H1 (cell line): ENCODE measurements around the gene SLC11A1. TPM values are rescaled to one million over a fixed set of nuclear protein-coding genes. Genes with fewer than 3 reads are reported as not detected.

Source experiments
- CTCF ChIA-PET: fragments of 300-600 bp; sonication (Branson Sonifier 250); formaldehyde crosslinking; loops from one replicate; lab custom pipeline; 2021; ENCODE audit not compliant: partially characterized antibody; lab: Charles Lee
- POLR2A ChIA-PET: fragments of 300-600 bp; sonication (Branson Sonifier 250); formaldehyde crosslinking; loops from one replicate; lab custom pipeline; 2021; ENCODE audit warnings: inconsistent platforms; ENCODE audit not compliant: partially characterized antibody; lab: Charles Lee
- DNase-seq, 2 experiments: peaks; one replicate each; pipeline versions ENCODE4 v3.0.0 to v3.0.0-alpha.2; 2010 to 2022; ENCODE audit warnings: low spot score in 2 of 2, low read depth in 1 of 2, mixed read lengths in 1 of 2
- FAIRE-seq: peaks from 2 replicates; lab custom pipeline; 2011; peaks lifted over from hg19 to GRCh38; lab: Jason Lieb, UNC
- H2AFZ ChIP-seq: 2 replicates; pipeline ENCODE4 v1.8.1; 2012; ENCODE audit warnings: low read length, inconsistent platforms
- H2AK5ac ChIP-seq: 2 replicates; pipeline ENCODE4 v1.6.1; 2013; ENCODE audit warnings: low read depth, low read length
- H2BK120ac ChIP-seq: replicated peaks from 2 replicates; pipeline ENCODE3; 2013; ENCODE audit warnings: low read depth, low read length, inconsistent platforms
- H2BK12ac ChIP-seq: 2 replicates; pipeline ENCODE4 v1.6.1; 2013; ENCODE audit warnings: low read depth, low read length
- H2BK15ac ChIP-seq: 2 replicates; pipeline ENCODE4 v1.6.1; 2013; ENCODE audit warnings: low read length
- H2BK20ac ChIP-seq: 2 replicates; pipeline ENCODE4 v1.6.1; 2013; ENCODE audit warnings: low read length
- H2BK5ac ChIP-seq: 2 replicates; pipeline ENCODE4 v1.6.1; 2013; ENCODE audit warnings: low read depth, low read length
- H3K14ac ChIP-seq: 2 replicates; pipeline ENCODE4 v1.6.1; 2013; ENCODE audit warnings: inconsistent platforms; ENCODE audit not compliant: insufficient read length
- H3K18ac ChIP-seq: 2 replicates; pipeline ENCODE4 v1.6.1; 2013; ENCODE audit warnings: low read length; ENCODE audit errors: extremely low read depth
- H3K23ac ChIP-seq: 2 replicates; pipeline ENCODE4 v1.6.1; 2013; ENCODE audit warnings: inconsistent platforms; ENCODE audit not compliant: insufficient read length
- H3K23me2 ChIP-seq: 2 replicates; pipeline ENCODE4 v1.6.1; 2013; ENCODE audit warnings: low read depth, low read length
- H3K27ac ChIP-seq: 2 replicates; pipeline ENCODE4 v1.6.1; 2011; ENCODE audit warnings: low read depth, low read length, inconsistent platforms
- H3K27me3 ChIP-seq, 4 experiments: replicated peaks in 1 of 4; 1 replicate in 1 of 4; 2 replicates in 3 of 4; pipeline versions ENCODE4 v1.6.1 to v1.8.1; 2011 to 2013; ENCODE audit warnings: low read length in 3 of 4, mild to moderate bottlenecking in 3 of 4, inconsistent platforms in 2 of 4, mixed read lengths in 2 of 4, moderate library complexity in 1 of 4; ENCODE audit not compliant: control insufficient read depth in 3 of 4, insufficient read depth in 3 of 4; ENCODE audit errors: extremely low read depth in 1 of 4
- H3K36me3 ChIP-seq, 4 experiments: 2 replicates each; pipeline versions ENCODE4 v1.6.1 to v1.8.1; 2011 to 2013; ENCODE audit warnings: mild to moderate bottlenecking in 4 of 4, low read length in 3 of 4, moderate library complexity in 2 of 4, control low read depth in 1 of 4, inconsistent platforms in 1 of 4; ENCODE audit not compliant: insufficient read depth in 4 of 4, control insufficient read depth in 2 of 4
- H3K4ac ChIP-seq: replicated peaks from 2 replicates; pipeline ENCODE3; 2013; ENCODE audit warnings: low read length, low read depth, mixed read lengths, inconsistent platforms; ENCODE audit not compliant: insufficient read length
- H3K4me1 ChIP-seq, 4 experiments: replicated peaks in 1 of 4; 1 replicate in 1 of 4; 2 replicates in 3 of 4; pipeline versions ENCODE4 v1.6.1 to v1.8.1; 2011 to 2013; ENCODE audit warnings: low read length in 3 of 4, inconsistent platforms in 2 of 4, mixed read lengths in 1 of 4; ENCODE audit not compliant: insufficient read depth in 4 of 4, control insufficient read depth in 3 of 4
- H3K4me2 ChIP-seq, 2 experiments: 2 replicates each; pipeline versions ENCODE4 v1.6.1 to v1.8.1; 2011 to 2013; ENCODE audit warnings: low read depth in 2 of 2, low read length in 2 of 2, control low read depth in 1 of 2, inconsistent platforms in 1 of 2, mild to moderate bottlenecking in 1 of 2; ENCODE audit not compliant: insufficient read depth in 1 of 2
- H3K4me3 ChIP-seq, 4 experiments: fragments of 200-600, 300-600 bp in 1 of 4; sonication (generic), shearing (Covaris generic), sonication (Bioruptor Twin) in 1 of 4; 2 replicates each; pipeline versions ENCODE4 v1.5.1 to v1.8.1; 2011 to 2016; ENCODE audit warnings: low read length in 4 of 4, low read depth in 3 of 4, control low read depth in 2 of 4, inconsistent platforms in 2 of 4, mild to moderate bottlenecking in 2 of 4, mixed read lengths in 1 of 4, moderate library complexity in 1 of 4; ENCODE audit not compliant: insufficient read depth in 2 of 4; ENCODE audit errors: extremely low read depth in 1 of 4
- H3K56ac ChIP-seq: replicated peaks from 2 replicates; pipeline ENCODE3; 2013; ENCODE audit warnings: low read depth, mild to moderate bottlenecking, mixed read lengths, low read length, inconsistent platforms; ENCODE audit not compliant: insufficient read length
- H3K79me1 ChIP-seq: 2 replicates; pipeline ENCODE4 v1.6.1; 2013; ENCODE audit warnings: low read depth, low read length, control low read depth
- H3K79me2 ChIP-seq, 2 experiments: 2 replicates each; pipeline versions ENCODE4 v1.6.1 to v1.8.1; 2012 to 2013; ENCODE audit warnings: low read length in 2 of 2, mild to moderate bottlenecking in 2 of 2, inconsistent platforms in 1 of 2; ENCODE audit not compliant: insufficient read depth in 2 of 2, control insufficient read depth in 1 of 2
- H3K9ac ChIP-seq, 4 experiments: replicated peaks in 1 of 4; 1 replicate in 1 of 4; 2 replicates in 3 of 4; pipeline versions ENCODE4 v1.6.1 to v1.8.1; 2011 to 2013; ENCODE audit warnings: low read depth in 3 of 4, low read length in 3 of 4, control low read depth in 2 of 4, mild to moderate bottlenecking in 2 of 4, moderate library complexity in 2 of 4, inconsistent platforms in 1 of 4; ENCODE audit errors: extremely low read depth in 1 of 4
- H3K9me3 ChIP-seq, 2 experiments: 2 replicates each; pipeline versions ENCODE4 v1.6.1 to v1.8.1; 2012 to 2013; ENCODE audit warnings: mild to moderate bottlenecking in 2 of 2, moderate library complexity in 2 of 2, control low read depth in 1 of 2, inconsistent platforms in 1 of 2, low read depth in 1 of 2, low read length in 1 of 2, mixed read lengths in 1 of 2; ENCODE audit not compliant: insufficient read depth in 2 of 2
- H4K20me1 ChIP-seq, 2 experiments: replicated peaks in 1 of 2; 2 replicates each; pipeline versions ENCODE3 to v1.8.1; 2011 to 2013; ENCODE audit warnings: inconsistent platforms in 2 of 2, low read length in 2 of 2, mild to moderate bottlenecking in 1 of 2; ENCODE audit not compliant: insufficient read depth in 2 of 2, control insufficient read depth in 1 of 2
- H4K5ac ChIP-seq: 2 replicates; pipeline ENCODE4 v1.6.1; 2013; ENCODE audit warnings: low read length, low read depth, mixed read lengths, inconsistent platforms; ENCODE audit not compliant: insufficient read length
- H4K8ac ChIP-seq: 2 replicates; pipeline ENCODE4 v1.8.0; 2013; ENCODE audit warnings: mild to moderate bottlenecking, moderate library complexity, low read length, inconsistent platforms; ENCODE audit not compliant: insufficient read depth; ENCODE audit errors: extremely low read depth
- H4K91ac ChIP-seq: replicated peaks from 2 replicates; pipeline ENCODE3; 2013; ENCODE audit warnings: low read length, mixed read lengths, inconsistent platforms; ENCODE audit not compliant: insufficient read length
- WGBS, 2 experiments: shearing (Covaris generic) in 1 of 2; methylation state at CpG; one replicate each; pipeline versions ENCODE4 v1.1.6 to v1.1.7; 2013 to 2015; ENCODE audit warnings: low lambda C conversion rate in 2 of 2, mixed read lengths in 2 of 2, inconsistent platforms in 1 of 2, low coverage in 1 of 2, missing lambda C conversion rate in 1 of 2; ENCODE audit not compliant: insufficient replicate concordance in 2 of 2, insufficient coverage in 1 of 2, insufficient read length in 1 of 2; ENCODE audit errors: extremely low coverage in 1 of 2, missing lambda C conversion rate in 1 of 2; 5-methylcytosine and 5-hydroxymethylcytosine counted together
- polyA plus RNA-seq, 7 experiments: library from polyadenylated mRNA; depleted of rRNA in 3 of 7; stranded (reverse) in 5 of 7; unstranded in 2 of 7; fragments of >200 nt in 5 of 7; fragments of 200-250 nt in 2 of 7; gene quantifications; 1 replicate in 5 of 7; 2 replicates in 1 of 7; 4 replicates in 1 of 7; pipeline versions ENCODE4 v1.2.1 to v1.2.3, GENCODE V29; 2011 to 2013; ENCODE audit warnings: missing spikeins in 2 of 7, mixed read lengths in 2 of 7
- total RNA-seq: library from RNA; stranded (reverse); fragmentation: NEBNext Ultra II Directional; extraction: Animal tissue kit (Norgen Biotek cat#: 25700); gene quantifications from 2 replicates; pipeline ENCODE4 v1.2.1, GENCODE V29; 2021
- TF ChIP-seq, protein P1 (sequence below): IDR thresholded peaks from 2 replicates; pipeline ENCODE4 v1.6.1; 2011; ENCODE audit warnings: low read length, improper control_type of control experiment
- TF ChIP-seq, protein P2 (sequence below), 3 experiments: IDR thresholded peaks; 1 replicate in 2 of 3; 2 replicates in 1 of 3; pipeline versions ENCODE4 v1.5.1 to v1.6.1; 2011; ENCODE audit warnings: low read length in 3 of 3, mild to moderate bottlenecking in 3 of 3, inconsistent platforms in 2 of 3, low read depth in 1 of 3, moderate library complexity in 1 of 3; ENCODE audit not compliant: insufficient read depth in 1 of 3; ENCODE audit errors: control extremely low read depth in 1 of 3

The SLC11A1 gene
- total and polyA plus RNA-seq, 2 of the 8 experiments (the other 6 are each of a cell fraction or from before 2014, with no cell fraction given) = 0.20 to 0.43 TPM

DNA sequence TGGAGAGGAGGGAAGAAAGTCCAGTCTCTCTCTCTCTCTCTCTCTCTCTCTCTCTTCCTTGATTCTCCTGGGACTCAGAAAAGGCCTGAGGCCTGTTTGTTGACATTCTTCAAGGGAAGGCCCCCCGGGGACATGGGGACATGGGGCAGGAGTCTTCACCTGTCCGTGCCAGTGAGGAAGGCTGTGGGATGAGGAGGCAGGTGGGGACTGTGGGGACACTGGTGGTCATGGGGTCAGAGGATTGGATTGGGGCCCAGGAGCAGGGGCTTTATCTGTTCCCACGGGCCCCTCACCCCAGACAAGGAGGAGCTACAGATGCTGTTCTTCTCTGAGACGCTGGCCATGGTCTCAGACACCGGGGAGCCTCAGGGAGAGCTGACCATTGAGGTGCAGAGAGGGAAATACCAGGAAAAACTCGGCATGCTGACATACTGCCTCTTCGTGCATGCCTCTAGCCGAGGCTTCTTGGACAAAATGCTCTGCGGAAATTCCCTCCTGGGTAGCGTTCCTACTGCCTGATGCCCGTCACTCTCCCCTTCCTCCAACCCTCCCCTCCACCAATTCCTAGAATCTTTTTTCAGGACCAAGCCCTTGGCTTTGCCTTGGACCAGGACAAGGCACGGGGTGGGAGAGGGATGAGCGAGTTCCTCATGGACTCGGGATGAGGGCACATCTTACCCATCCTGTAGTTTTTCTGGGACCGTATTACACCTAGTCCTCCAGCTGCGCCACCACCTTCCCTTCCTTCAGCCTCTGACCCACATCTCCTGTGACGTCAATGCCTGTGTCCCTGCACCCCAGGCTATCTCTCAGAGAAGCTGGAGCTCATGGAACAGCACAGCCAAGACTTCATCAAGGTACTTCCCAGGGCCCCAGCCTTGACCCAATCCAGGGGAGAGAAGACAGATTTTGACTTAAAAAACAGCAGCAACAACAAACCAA lies 24.6 kb upstream of the SLC11A1 start:
- Histone ChIP-seq H3K4me1 (peaks cover 0 to 13% (median 6%) of the 10 kb centered on the region in 4 experiments; a peak in 6 of 7 replicates), H3K23me2 (no peaks in the 10 kb centered on the region), H3K4me2 (0 out of 4 replicates have a peak overlapping the region, but pooled peaks have one; percentile 1 to 36), H4K5ac (no peak overlapping the region), H4K8ac (no peak overlapping the region), H3K27ac (no peak overlapping the region), H3K9me3 (no peaks in the 10 kb centered on the region), H3K4ac (no peak overlapping the region), H2BK20ac (no peak overlapping the region), H3K27me3 (no peaks in the 10 kb centered on the region; a peak in 1 of 7 replicates), H4K20me1 (no peaks in the 10 kb centered on the region), H4K91ac (no peak overlapping the region), H2AK5ac (no peak overlapping the region), H3K56ac (no peak overlapping the region), H2BK15ac (no peak overlapping the region), H3K36me3 (no peaks in the 10 kb centered on the region), H3K4me3 (peak overlapping the region in 1 of 4 experiments; percentile 32; a peak in 1 of 8 replicates), H2BK12ac (no peak overlapping the region), H3K18ac (no peak overlapping the region), H3K79me2 (no peaks in the 10 kb centered on the region), H3K79me1 (no peaks in the 10 kb centered on the region), H3K9ac (no peak overlapping the region), H3K23ac (no peak overlapping the region), H3K14ac (no peak overlapping the region), H2BK5ac (0 out of 2 replicates have a peak overlapping the region, but pooled peaks have one; percentile 68), H2AFZ (peak overlapping the region; percentile 74; the same call in 1 of the 2 replicates), H2BK120ac (no peak overlapping the region)
- DNase-seq = no peak
- ChIA-PET CTCF (interaction anchor here (0.7 to 11.9 kb wide), 28 partner anchors 7 to 172 kb away, joined by 3 to 192 read pairs (median 12); partner anchors contain the start of genes AAMP and PNKD), POLR2A (interaction anchor here (0.6 to 3.3 kb wide), 9 partner anchors 10 to 363 kb away, joined by 3 to 15 read pairs (median 3); no protein-coding TSS in a partner anchor)
- no peak for FAIRE-seq
- WGBS, 2 experiments = 78% methylated on average over 17 of the region's 17 CpGs; no CpG with 5 or more reads in 1 of the 2 experiments
- TF ChIP-seq, protein P1, sequence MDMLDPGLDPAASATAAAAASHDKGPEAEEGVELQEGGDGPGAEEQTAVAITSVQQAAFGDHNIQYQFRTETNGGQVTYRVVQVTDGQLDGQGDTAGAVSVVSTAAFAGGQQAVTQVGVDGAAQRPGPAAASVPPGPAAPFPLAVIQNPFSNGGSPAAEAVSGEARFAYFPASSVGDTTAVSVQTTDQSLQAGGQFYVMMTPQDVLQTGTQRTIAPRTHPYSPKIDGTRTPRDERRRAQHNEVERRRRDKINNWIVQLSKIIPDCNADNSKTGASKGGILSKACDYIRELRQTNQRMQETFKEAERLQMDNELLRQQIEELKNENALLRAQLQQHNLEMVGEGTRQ = no peak
- TF ChIP-seq, protein P2, sequence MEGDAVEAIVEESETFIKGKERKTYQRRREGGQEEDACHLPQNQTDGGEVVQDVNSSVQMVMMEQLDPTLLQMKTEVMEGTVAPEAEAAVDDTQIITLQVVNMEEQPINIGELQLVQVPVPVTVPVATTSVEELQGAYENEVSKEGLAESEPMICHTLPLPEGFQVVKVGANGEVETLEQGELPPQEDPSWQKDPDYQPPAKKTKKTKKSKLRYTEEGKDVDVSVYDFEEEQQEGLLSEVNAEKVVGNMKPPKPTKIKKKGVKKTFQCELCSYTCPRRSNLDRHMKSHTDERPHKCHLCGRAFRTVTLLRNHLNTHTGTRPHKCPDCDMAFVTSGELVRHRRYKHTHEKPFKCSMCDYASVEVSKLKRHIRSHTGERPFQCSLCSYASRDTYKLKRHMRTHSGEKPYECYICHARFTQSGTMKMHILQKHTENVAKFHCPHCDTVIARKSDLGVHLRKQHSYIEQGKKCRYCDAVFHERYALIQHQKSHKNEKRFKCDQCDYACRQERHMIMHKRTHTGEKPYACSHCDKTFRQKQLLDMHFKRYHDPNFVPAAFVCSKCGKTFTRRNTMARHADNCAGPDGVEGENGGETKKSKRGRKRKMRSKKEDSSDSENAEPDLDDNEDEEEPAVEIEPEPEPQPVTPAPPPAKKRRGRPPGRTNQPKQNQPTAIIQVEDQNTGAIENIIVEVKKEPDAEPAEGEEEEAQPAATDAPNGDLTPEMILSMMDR (IDR thresholded peaks at IDR 0.05; ENCODE audit: control extremely low read depth in 1 of 3, insufficient read depth in 1 of 3, low read depth in 1 of 3, low read length in 3 of 3) = no peak
